HG02571 (cell line): ENCODE results near the gene CYP1B1.
"Not testable (repeated sequence)": the region's sequence is repeated elsewhere in the genome, so short reads cannot be mapped to it uniquely, and the experiment has no call there.

Source experiments
- ATAC-seq: cut with Tn5 transposase; IDR thresholded peaks from one replicate; pipeline ENCODE4 v1.9.1; 2021; ENCODE audit warnings: mild to moderate bottlenecking, moderate library complexity; ENCODE audit not compliant: unreplicated experiment

CYP1B1 gene

DNA sequence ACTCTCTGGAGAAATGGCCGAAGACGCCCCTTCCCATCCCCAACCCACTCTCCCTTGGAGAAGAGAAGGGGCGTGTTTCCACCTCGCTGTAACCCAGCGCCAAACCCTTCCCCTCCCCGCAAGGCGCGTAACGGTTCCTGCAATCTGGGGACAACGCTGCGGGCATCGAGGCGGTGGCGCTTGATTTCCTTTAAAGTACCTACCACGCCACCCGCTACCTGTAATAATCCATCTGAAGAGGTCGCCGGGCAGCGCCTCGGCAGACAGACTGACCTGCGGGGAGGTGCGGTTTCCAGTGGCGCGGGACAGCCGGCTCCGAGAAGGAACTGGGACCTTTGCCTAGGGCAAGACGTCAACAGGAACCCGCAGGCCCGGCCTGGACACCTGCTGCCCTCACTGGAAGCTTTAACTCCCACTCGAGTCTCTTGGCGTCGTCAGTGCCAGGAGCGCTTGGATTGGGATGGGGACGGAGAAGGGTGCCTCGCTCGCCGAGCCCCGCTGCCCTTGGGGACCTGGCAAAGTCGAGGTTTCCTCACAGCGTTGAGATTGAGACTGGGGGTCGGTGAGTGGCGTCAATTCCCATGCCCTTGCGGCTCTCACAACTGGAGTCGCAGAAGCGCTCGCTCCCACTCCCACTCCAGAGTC, at the start of gene CYP1B1:
Gene CYP1B1 (minus strand): TSS at position 645 of the 645 bp plus-strand sequence. CDS start 763 bp downstream, outside the sequence.
- ATAC-seq = peak; percentile 2

DNA sequence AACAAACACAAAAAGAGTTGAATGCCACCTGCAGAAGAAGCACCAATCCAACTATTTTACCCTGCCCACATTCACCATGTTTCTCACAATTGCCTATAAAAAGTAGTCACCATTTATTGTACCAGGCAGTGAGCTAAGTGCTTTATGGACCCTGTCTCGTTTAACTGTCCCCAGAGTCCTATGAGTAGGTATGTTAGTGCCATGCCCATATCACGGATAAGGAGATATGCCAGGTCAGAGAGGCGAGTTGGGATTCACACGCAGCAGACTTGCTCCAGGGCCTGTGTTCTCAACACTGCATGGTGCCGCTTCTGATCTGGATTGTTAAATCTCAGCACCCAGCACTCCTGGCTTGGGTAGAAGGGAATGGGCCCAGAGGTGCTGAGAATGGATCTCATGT, 49.1 kb upstream of the CYP1B1 start:
- ATAC-seq = no peak

DNA sequence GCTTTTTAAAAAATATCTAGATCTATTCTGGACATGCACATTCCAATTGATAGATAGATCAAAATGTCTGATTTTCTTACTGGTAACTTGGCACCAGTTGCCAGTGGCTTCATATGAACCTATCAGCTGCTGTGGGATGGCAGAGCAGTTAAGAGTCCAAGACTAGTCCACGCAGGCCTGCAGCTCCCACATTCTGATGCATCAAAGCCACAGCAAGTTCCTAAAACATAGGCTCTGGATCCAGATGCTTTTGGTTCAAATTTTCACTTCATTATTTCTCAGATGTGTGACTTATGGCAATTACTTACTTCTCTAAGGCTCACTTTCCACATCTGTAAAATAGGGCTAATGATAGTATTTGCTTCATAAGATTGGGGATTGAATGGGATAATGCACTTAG, 48.0 kb upstream of the CYP1B1 start:
- no peak for ATAC-seq

DNA sequence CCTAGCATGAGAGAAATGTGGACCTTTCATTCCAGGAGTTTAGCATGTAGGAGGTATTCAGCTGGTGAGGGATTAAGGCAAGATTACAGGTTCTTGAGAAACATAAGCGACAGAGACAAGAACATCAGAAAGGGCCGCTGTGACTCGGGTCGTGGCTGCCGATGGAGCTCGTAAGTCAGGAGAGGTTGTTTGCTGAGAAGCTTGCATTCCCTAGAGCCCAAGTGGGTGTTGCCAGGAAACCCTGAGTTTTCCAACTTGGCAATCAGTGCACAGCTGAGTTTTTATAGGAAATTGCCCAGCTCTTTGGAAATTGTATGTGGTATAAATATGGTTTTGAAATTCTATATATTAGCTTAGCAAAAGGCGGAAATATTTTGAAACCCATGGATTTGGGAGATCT, 46.4 kb upstream of the CYP1B1 start:
- no peak for ATAC-seq

DNA sequence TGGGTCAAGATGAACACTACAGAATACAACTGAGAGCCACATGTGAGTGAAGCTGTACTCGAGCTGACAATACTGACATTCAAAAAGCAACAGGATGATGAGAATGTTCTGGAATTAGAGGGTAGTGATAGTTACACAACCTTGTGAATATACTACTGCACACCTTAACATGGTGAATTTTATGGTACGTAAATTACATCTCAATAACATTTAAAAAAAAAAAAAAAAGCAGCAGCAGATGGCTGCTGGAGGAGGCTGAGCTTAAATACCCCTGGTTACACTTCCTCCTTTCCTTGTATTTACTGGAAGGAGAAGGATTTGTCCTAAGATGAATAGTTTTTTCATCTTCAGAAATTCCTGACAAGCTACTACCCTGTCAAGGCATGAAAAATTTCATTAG, 45.5 kb upstream of the CYP1B1 start:
- ATAC-seq = no peak

DNA sequence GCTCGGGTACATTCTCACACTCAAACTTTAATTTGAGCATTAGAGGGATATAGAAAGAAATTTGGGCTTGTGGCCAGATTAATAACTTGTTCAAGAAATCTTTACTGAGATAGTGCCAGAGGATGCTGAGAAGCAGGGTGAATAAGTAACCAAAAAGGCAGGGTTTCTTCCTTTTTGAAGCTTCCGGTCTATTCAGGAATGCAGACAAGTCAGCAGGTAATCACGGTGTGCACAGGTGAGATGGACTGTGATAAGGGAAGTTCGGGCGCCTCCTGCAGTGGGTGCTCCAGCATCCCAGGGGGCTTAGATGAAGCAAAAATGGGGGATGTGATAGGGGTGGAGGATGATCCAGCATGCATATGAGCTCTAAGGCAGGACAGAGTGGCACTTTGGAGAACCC, 44.9 kb upstream of the CYP1B1 start:
- ATAC-seq = no peak

DNA sequence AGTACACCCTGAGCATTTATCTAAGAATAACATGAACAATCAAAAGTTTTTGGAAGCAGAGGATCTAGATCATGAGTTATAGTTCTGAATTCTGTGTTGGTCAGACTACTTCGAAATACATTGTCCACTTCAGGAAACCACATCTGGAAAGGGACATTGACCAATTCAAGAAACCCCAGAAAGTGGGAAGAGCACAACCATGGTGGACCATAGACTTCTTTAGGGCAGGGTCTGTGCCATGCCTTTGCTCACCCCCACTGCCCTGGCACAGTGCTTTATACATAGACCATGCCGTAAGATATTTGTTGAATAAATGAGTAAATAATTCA, 44.3 kb upstream of the CYP1B1 start:
- ATAC-seq = no peak

DNA sequence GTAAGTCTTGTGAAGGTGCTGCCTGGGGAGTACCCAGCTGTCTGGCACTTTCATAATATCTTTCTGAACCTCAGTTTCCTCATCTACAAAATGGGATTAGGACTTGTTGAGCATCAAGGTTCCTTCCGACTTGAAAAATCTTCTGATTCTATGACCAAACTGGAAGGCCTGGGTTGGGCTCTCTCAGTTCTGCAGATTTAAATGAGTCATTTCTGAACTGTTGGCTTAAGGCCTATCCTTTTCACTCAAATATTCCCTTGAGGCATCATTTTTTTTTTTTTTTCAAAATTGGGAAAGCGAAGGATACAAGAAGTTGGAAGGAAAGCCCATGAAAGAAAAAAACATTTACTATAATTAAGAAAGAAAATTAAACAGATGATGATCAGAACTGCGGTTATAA, 40.8 kb upstream of the CYP1B1 start:
- ATAC-seq = no peak

DNA sequence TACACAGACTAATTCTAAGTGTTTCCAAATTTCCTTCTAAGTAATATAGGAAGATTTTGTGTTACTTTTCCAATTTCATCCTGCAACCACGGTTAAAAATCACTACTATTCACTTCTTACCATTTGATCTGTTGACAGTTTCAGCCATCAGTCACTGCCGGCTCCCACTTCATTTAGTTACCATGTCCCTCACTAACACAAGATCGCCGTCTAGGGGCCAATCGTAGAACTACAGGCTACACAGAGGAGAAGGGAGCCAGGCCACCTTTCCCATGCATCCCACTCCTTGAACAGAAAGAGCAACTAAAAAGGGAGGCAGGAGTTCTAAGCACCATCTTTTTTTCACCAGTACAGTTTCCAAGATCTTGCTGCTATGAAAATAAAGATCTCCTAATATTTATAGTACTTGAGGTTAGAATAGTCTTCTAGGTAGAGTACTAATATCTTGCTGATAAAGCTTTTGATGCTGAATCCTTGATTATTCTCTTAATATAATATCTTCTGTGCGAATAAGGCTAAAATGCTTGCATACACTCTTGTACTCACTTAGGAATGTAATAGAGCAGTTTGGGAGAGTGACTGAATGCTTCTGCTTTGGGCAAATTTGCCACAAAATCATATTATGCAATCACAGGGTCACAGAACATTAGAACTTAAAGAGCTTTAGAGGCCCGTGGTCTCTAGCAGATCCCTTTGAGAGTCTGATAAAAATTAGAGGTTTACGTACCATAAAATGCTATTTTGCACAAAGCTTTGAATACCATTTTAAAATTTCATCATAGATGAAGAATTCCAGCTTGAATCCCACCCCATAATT, 39.5 kb upstream of the CYP1B1 start:
- peak; percentile 53 for ATAC-seq

DNA sequence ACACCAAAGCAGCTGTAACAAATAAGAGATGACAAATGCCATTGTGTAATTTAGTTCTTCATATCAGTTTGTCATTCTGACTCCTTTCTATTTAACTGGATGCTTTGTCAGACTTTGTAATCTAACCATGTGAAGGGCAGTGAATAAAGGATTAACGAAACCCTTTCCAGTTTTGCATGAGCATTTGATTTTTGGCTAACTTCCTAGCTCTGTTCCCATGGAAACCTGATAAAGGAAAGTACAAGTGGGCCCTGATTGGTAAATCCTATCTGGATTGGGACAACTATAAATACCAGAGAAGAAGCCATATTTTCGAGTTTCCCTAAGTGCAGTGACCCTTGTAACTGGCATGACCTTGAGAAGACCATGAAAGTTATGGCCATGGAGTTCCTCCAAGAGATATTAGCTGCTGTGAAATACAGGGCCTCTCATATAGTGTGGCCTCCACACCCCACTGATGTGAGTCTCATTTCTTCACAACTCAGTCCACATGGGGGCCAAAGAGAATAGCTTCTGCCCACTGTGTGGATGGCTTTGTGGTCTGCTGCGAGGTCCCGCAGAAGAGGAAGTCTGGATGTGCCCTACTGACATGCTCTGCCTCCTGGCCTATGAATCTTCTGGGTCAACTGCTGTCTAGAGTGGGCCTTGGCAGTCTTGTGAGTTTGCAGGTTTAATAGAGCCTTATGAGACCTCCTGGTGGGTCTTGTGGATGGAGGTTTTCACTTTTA, 38.2 kb upstream of the CYP1B1 start:
- no peak for ATAC-seq

DNA sequence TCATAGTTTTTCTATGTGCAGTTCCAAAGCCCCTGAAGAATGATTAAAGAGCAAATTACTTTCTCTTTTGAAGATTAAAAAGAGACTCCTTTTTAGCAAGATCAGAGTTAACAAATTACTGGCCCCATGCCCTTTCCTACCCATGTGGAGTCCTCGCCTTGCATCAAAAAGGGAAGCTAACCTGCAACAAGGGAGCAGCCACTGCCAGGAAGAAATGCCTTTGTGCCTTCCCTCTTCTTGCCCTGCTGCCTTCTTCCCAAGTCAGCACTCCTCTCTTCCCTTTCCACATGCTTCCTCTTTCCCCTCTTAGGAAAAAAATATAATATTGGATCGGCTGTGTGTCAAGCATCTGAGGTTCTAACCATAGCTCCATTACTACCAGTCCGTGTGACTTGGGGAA, 37.1 kb upstream of the CYP1B1 start:
- ATAC-seq = no peak

DNA sequence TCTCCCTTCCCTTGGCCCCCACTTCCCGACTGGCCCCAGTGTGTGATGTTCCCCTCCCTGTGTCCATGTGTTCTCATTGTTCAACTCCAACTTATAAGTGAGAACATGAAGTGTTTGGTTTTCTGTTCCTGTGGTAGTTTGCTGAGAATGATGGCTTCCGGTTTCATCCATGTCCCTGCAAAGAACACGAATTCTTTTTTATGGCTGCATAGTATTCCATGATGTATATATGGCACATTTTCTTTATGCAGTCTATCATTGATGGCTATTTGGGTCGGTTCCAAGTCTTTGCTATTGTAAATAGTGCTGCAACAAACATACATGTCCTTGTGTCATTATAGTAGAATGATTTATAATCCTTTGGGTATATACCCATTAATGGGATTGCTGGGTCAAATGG, 35.4 kb upstream of the CYP1B1 start:
- not testable (repeated sequence) for ATAC-seq

DNA sequence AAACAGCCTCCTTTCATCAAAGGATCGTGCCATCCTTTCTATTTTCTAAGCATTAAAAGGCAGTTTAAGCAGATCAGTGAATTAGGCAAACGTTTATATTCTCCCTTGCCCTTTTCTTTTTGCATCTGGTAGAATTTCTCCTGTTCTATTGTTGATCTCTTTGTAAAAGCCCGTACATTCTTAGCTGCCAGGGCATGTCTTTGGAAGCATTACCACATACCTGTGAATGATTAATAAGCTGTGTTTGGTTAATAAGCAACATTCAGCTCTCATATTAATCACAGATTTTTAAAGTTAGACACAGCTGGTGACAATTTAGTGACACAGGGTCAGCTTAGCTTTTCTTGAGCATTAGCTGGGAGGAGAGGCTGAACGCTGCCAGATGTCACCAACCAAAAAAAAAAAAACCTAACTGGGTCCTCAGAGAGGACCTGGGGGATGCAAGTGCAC, 33.8 kb upstream of the CYP1B1 start:
- ATAC-seq = no peak

DNA sequence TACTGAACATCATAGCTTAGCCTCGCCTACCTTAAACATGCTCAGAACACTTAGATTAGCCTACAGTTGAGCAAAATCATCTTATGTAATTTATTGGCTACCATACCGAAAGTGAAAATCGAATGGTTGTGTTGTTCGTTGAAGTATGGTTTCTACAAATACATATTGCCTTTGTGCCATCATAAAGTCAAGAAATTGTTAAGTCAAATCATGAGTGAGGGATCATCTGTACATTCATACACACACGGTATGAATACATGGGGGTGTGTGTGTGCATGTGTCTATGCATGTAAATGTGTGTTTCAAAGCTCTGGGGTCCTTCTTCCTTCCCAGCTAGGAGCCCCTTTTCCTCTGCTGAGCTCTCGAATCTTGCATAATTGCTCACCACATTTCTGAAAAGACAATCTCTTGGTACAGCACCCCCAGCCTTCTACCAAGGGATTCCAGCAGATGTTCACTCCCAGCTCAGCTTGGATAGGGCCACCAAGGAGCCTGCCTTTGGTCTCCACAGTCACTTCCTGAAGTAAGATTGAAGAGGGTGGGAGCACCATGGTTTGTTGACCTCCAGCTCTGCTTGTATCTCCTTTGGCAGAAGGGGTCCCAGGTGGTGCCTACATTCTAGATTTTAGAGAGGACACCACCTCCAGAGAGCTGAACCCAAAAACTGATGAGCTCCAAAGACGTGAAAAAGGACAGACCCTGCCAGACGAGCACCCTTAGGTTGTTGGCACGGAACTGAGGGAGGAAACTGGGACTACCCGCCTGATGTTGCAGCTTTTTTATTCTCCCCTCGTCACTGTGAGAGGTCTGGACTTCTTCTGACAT, 33.2 kb upstream of the CYP1B1 start:
- ATAC-seq = no peak

DNA sequence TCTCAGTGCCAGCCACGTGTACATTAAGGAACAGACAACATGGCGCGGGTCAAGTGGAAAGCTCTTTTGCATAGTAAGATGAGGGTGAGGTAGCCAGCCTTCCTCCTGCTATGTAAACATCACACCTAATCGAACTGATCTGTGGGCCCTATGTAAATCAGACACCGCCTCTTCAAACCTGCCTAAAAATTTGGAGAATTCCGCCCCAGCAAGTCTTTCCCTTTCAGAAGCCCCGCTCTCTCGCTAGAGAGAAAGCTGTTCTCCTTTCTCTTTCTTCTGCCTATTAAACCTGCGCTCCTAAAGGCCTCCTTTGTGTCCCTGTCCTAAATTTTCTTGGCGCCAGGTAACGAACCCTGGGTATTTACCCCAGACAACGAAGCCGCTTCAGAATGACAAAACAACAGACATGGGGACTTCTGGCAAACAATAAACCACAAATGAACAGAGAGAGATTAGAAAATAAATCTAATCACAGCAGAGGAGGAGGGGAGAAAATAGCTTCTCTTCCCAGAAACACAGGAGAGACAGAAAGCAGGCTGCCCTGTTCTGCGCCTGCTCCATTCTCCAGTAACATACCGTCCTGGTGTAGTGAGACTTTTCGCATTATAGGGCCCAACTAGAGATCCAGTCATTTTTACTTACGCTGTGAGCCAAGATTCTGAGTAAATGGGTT, 31.9 kb upstream of the CYP1B1 start:
- ATAC-seq = no peak

DNA sequence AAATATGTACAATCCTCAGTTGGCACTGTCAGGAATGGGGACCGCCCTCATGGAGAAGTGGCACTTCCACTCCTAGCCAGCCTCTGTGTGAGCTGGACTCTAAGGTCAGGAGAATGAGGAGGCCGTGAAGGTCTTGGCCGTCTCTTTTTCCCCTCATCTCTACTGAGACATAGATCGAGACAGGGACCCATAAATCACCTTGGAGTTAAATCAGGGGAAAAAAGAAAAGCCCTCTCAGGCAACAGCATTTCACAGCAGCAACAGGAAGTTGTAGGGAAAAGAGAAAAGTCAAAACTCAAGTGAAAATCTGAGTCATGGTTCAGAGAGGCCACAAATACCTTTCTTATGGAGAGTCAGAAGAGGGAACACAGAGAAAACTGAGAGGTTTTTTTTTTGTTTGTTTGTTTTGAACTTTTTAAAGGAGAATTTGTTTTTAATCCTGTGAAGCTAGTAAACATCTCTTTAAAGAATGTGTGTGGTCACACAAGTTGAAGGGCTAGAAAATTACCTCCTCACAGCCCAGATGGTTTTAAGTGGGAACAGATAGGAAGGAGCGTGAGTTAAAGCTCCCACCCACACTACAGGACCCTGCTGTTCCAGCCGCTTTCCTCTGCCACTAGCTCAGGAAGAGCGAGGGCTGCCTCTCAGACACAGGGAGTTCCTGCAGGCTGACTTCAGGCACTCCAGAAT, 30.6 kb upstream of the CYP1B1 start:
- ATAC-seq = no peak

DNA sequence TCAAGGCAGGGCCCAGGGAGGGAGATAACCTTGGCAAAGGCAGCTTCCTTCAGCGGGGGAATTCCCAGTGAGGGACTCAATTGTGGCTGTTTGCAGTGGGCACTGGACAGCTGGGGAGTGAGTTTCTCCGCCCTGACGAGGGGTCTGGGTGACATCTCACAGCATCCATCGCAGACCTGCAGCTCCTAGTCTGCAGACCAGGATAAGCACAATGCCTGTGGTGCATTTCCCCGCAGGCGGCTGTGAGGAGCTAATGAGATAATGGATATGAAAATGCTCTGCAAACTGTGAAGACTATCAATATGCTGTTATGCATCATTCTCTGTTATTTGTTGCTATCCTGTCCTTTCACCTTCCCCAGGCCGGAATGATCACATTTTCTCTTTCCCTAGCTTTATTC, 30.0 kb upstream of the CYP1B1 start:
- ATAC-seq = no peak

DNA sequence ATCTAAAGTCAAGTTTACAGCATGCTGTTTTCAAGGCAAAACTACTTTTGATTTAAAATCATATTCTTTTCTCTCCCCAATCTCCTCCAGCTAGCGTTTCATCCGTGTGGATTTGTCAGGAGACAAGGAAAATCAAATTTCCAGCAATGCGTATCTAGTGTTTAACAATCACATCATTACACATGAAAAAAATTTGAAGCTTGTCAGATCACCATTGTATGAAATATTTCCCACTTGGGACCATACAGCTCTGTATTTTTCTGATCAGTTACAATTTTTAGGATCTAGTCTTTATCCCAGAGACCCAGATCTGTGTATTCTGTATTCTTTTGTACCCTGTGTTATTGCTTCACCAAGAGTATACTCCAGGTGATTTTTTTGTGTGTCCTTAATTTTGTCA, 28.6 kb upstream of the CYP1B1 start:
- no peak for ATAC-seq

DNA sequence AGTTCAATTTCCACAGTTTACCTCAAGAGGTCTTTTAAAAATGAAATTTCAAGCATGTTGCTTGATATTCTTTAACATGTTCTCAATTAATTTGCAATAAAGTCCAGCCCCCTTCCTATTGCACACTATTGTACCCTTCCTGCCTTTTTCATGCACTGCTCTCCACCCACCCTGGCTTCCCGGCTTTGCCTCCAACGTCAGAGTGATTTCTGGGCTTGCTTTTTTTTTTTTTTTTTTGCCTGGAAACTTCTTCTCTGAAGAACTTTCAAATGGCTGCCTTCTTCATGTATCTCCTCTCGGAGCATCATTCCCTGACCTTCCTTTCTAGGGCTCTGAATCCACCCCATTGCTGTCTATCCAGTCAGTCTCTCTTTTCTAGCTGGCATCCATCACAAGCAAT, 24.4 kb upstream of the CYP1B1 start:
- ATAC-seq = no peak
